ENCODE results near the gene KLF1.

KLF1 gene

DNA sequence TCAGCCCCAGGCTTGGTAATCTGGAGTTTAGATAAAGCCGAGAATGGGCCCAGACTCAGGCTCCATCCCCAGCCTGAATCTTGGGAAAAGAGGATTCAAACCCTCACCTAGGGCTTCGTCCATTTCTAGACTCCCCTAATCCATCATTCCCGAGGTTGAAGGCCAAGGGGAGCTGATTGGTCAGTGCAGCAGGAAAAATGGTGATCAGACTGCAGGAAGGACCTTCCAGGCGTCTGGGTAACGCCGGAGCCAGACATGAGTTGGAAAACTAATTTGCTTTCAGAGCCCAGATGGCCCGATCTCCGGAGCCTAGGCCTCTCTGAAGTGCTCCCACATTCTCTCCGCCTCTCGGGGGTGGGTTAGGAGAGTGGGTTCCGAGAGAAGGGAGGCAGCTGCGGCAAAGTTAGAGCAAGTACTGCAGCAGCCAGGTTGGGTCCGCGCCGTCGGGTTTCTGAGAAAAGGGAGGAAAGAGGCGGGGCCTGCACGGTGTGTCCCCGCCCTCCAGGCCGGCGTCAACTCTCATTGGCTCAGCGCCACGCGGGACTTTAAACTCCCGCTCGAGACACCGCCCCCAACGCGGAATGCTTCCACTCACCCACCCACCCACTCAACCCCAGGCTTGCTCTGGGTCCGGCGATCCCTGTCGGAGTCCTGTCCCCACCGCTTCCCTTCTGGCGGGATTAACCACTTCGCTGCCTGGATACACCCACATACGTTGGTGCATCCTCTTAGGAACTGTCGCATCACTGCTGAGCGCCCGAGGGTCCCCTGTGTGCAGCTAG lies 51.8 kb downstream of the KLF1 start:
- no peak for DNase-seq

DNA sequence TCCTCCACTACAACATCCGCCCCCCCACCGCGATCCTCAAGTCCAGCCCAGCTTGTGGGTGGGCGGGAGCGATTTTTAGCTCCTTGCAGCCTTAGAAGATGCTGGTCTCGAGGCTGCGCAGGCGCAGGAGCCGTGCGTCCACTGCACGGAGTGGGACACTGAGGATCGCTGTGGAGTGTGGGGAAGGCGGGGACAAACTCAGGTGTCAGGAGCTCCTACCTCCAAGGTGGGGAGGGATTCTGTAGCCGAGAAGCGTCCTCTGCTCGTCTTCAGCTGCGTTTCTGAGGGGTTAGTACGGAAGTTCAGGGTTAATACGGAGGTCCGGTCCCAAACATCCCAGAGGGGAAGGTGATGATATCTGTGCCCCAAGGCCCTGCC lies 52.4 kb downstream of the KLF1 start, which contains the start of gene RTBDN:
RTBDN (minus strand) TSS at position 14 of the 378 bp plus-strand sequence. CDS start 4,600 bp downstream, outside the sequence.
- DNase-seq, result no peak
